Epithelial cell of proximal tubule (primary cell): ENCODE measurements around the gene MICU1. TPM values are rescaled to one million over a fixed set of nuclear protein-coding genes. Genes with fewer than 3 reads are reported as not detected.

Experiments used
- DNase-seq: peaks from one replicate; pipeline ENCODE4 v3.0.0-alpha.2; 2011; ENCODE audit warnings: low read depth
- H3K4me3 ChIP-seq: 2 replicates; pipeline ENCODE4 v1.5.1; 2011; ENCODE audit warnings: low read depth, mild to moderate bottlenecking, low read length
- total RNA-seq: library from RNA; depleted of rRNA; stranded (reverse); fragments of >200 nt; gene quantifications from 2 replicates; pipeline ENCODE4 v1.2.3, GENCODE V29; 2015
- TF ChIP-seq, protein P1 (sequence below): conservative IDR thresholded peaks from 2 replicates; pipeline ENCODE4 v1.5.1; 2012; ENCODE audit warnings: low read depth, mild to moderate bottlenecking, low read length

MICU1 gene
- total RNA-seq, 1 donor from 2014 or later: 31.3 TPM

DNA sequence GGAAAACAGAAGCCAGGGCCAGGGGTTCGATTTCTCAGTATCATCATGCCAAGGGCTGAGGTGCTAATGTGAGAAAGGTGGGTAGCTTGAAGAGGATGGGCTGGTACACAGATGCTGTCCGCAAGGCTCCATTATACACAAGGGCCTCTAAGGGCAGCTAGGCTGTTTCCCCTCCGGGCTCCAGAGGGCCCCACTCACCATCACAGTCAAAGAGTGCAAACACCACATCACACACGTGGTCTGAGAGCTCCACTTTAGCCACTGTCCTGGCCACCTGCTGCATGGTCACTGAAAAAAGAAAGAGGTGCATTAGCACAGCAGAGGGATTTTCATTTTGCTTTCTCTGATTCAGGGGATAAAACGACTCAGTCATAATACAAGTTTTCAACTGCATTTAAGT is 250.3 kb downstream of the MICU1 start:
- H3K4me3 ChIP-seq: no peak overlapping the region
- TF ChIP-seq, protein P1, sequence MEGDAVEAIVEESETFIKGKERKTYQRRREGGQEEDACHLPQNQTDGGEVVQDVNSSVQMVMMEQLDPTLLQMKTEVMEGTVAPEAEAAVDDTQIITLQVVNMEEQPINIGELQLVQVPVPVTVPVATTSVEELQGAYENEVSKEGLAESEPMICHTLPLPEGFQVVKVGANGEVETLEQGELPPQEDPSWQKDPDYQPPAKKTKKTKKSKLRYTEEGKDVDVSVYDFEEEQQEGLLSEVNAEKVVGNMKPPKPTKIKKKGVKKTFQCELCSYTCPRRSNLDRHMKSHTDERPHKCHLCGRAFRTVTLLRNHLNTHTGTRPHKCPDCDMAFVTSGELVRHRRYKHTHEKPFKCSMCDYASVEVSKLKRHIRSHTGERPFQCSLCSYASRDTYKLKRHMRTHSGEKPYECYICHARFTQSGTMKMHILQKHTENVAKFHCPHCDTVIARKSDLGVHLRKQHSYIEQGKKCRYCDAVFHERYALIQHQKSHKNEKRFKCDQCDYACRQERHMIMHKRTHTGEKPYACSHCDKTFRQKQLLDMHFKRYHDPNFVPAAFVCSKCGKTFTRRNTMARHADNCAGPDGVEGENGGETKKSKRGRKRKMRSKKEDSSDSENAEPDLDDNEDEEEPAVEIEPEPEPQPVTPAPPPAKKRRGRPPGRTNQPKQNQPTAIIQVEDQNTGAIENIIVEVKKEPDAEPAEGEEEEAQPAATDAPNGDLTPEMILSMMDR: peak; percentile 36
- DNase-seq: no peak

GRCh38 chr10:72375173-72375572 is 250.7 kb downstream of the MICU1 start:
- H3K4me3 ChIP-seq: no peak overlapping the region
- DNase-seq: no peak
- TF ChIP-seq, protein P1: no peak

DNA sequence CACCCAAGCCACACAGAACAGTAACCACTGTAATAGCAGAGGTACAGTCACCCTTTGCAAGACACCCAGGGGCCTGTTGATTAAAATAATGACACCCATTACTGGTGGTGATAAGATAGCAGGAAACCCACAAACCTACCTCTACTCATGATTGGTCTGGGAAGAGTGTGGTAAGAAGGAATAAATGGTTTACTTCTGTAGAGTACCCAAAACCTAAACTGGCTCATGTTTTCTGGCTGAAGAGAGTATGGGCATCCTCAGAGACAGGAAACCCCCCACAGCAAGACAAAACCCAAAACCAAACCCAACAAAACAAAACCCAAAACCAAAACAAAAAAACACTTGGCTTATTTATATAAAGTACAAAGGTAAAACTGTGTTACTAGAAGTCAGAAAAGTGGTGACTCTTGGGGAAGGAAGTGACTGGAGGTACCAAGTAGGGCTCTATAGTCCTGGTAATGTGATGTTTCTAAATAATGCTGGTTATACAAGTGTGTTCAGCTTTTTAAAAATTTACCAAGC is 255.6 kb downstream of the MICU1 start:
- TF ChIP-seq, protein P1: no peak
- DNase-seq: no peak
- no peak overlapping the region for H3K4me3 ChIP-seq

GRCh38 chr10:72367301-72367960 is 258.4 kb downstream of the MICU1 start:
- TF ChIP-seq, protein P1: no peak

DNA sequence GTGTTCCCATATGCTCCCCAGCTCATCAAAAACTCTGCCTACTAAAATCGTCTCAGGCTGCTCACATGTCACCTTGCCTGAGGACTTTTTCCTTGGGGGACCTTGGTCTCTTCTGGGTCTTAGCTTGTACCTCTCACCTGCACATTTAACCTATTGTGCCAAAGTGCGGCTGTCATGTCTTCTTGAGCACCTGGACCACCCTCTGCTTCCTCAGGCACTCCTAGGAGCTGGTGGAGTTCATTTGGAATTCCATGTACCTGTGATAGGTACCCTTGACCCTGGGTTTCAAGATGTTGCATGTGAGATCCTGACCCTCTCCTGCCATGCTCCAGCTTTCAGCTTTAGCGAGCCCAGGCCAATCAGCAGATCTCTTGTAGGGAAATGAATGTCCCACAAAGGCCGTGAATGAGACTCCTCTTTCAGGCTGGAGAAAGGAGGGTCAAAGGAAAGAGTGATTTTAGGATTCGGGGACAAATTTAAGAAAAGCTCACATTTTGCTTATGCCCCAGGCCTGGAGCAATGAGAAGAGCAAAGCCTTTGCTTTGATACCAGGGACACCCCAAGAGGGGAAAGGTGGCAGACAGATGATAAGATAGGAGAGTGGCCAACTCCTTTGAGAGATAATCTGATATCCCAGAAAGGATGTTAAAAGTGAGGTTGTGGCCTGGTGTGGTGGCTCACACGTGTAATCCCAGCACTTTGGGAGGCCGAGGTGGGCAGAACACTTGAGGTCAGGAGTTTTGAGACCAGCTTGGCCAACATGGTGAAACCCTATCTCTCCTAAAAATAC is 260.6 kb downstream of the MICU1 start:
- TF ChIP-seq, protein P1: no peak
- no peak for DNase-seq
- H3K4me3 ChIP-seq: no peak overlapping the region

More at GRCh38 chr10:72367301-72367960, 258.4 kb downstream of the MICU1 start:
- no peak for DNase-seq
- no peak overlapping the region for H3K4me3 ChIP-seq

DNA sequence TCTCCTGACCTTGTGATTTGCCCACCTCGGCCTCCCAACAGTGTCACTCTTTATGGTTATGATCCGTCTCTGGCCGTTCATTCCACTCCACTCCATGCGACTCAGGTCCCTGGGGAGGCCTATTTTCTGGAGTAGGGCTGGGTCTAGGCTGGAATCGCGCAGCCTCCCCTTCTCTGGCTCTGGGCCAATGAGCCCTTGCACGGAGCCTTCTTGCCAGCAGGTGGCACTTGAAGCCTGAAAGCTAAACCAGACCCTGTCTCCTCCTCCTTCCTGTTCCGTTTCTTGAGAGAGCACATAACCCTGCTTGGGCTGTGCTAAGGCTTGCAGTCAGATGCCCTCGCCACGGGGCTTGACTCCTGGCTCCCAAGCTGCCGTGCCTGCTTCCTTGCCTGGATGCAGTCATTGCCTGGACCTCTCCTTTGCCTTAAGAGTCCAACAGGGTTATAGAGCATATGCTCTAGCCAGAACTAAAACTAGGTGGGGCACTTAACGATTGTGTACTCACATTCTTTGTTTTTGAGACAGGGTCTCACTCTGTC is 261.6 kb downstream of the MICU1 start:
- TF ChIP-seq, protein P1: peak; percentile 98
- no peak overlapping the region for H3K4me3 ChIP-seq

More for the DNA sequence above, 261.6 kb downstream of the MICU1 start:
- peak; percentile 84 for DNase-seq
